Keratinocyte (primary cell): ENCODE measurements around the gene OR2J3. TPM values are rescaled to one million over a fixed set of nuclear protein-coding genes. Genes with fewer than 3 reads are reported as not detected.

Experiments
- DNase-seq: peaks from one replicate; pipeline ENCODE4 v3.0.0-alpha.2; 2011; ENCODE audit warnings: low read depth, missing footprints, low spot score
- FAIRE-seq: peaks from 2 replicates; lab custom pipeline; 2011; peaks lifted over from hg19 to GRCh38; lab: Jason Lieb, UNC
- H2AFZ ChIP-seq: 2 replicates; pipeline ENCODE4 v1.6.0; 2012; ENCODE audit warnings: low read length, control low read depth, inconsistent platforms; ENCODE audit not compliant: control insufficient read depth
- H3K27ac ChIP-seq: 2 replicates; pipeline ENCODE4 v1.5.1; 2011; ENCODE audit warnings: low read length; ENCODE audit not compliant: control insufficient read depth, insufficient read depth
- H3K27me3 ChIP-seq: 3 replicates; pipeline ENCODE4 v1.6.0; 2011; ENCODE audit warnings: low read length; ENCODE audit not compliant: control insufficient read depth, insufficient read depth; ENCODE audit errors: extremely low read depth
- H3K36me3 ChIP-seq, 2 experiments: 2 replicates in 1 of 2; 3 replicates in 1 of 2; pipeline ENCODE4 v1.5.1; 2011; ENCODE audit warnings: low read length in 2 of 2, mild to moderate bottlenecking in 1 of 2; ENCODE audit not compliant: control insufficient read depth in 2 of 2, insufficient read depth in 2 of 2; ENCODE audit errors: extremely low read depth in 1 of 2
- H3K4me1 ChIP-seq: 3 replicates; pipeline ENCODE4 v1.5.1; 2011; ENCODE audit warnings: low read length; ENCODE audit not compliant: control insufficient read depth, insufficient read depth; ENCODE audit errors: extremely low read depth
- H3K4me2 ChIP-seq: 3 replicates; pipeline ENCODE4 v1.6.0; 2011; ENCODE audit warnings: low read depth, low read length; ENCODE audit not compliant: control insufficient read depth, insufficient read depth; ENCODE audit errors: extremely low read depth
- H3K4me3 ChIP-seq, 3 experiments: fragments of 200-600 bp in 1 of 3; sonication (generic) in 1 of 3; 2 replicates in 2 of 3; 3 replicates in 1 of 3; pipeline ENCODE4 v1.5.1; 2011 to 2016; ENCODE audit warnings: low read length in 3 of 3, mild to moderate bottlenecking in 3 of 3, control low read depth in 2 of 3, inconsistent platforms in 1 of 3, low read depth in 1 of 3, mixed read lengths in 1 of 3, mixed run types in 1 of 3, moderate library complexity in 1 of 3; ENCODE audit not compliant: control insufficient read depth in 2 of 3, insufficient read depth in 2 of 3; ENCODE audit errors: extremely low read depth in 1 of 3
- H3K79me2 ChIP-seq: 2 replicates; pipeline ENCODE4 v1.6.0; 2012; ENCODE audit warnings: low read length; ENCODE audit not compliant: control insufficient read depth, insufficient read depth
- H3K9ac ChIP-seq: 3 replicates; pipeline ENCODE4 v1.6.0; 2011; ENCODE audit warnings: low read length; ENCODE audit not compliant: control insufficient read depth, insufficient read depth; ENCODE audit errors: extremely low read depth
- H3K9me1 ChIP-seq: 3 replicates; pipeline ENCODE4 v1.6.0; 2011; ENCODE audit warnings: low read length; ENCODE audit not compliant: control insufficient read depth, insufficient read depth; ENCODE audit errors: extremely low read depth
- H3K9me3 ChIP-seq: 2 replicates; pipeline ENCODE4 v1.5.1; 2012; ENCODE audit warnings: low read depth, low read length; ENCODE audit not compliant: control insufficient read depth
- H4K20me1 ChIP-seq: 3 replicates; pipeline ENCODE4 v1.6.0; 2011; ENCODE audit warnings: low read length; ENCODE audit not compliant: control insufficient read depth, insufficient read depth; ENCODE audit errors: extremely low read depth
- CTCF ChIP-seq, 3 experiments: IDR thresholded peaks in 1 of 3; conservative IDR thresholded peaks in 1 of 3; optimal IDR thresholded peaks in 1 of 3; 2 replicates in 2 of 3; 3 replicates in 1 of 3; pipeline versions ENCODE3 to v1.5.1; 2011; ENCODE audit warnings: low read length in 3 of 3, mild to moderate bottlenecking in 3 of 3, moderate library complexity in 2 of 3, control low read depth in 1 of 3, inconsistent platforms in 1 of 3; ENCODE audit not compliant: insufficient read depth in 2 of 3; ENCODE audit errors: extremely low read depth in 1 of 3
- EZH2 ChIP-seq: IDR thresholded peaks from one replicate; pipeline ENCODE4 v1.6.1; 2012; ENCODE audit warnings: inconsistent platforms, mild to moderate bottlenecking, low read length, moderate library complexity
- dilution Hi-C: fragments of 300-500 bp; cut with MboI; formaldehyde crosslinking; loops from one replicate; pipeline ENCODE4 v1.7.0; 2020; ENCODE audit warnings: low sequenced_read_pairs; ENCODE audit not compliant: extremely low pct_ligation_motif_present
- polyA plus RNA-seq, 5 experiments: library from polyadenylated mRNA; depleted of rRNA in 3 of 5; stranded (reverse) in 3 of 5; stranded (forward) in 1 of 5; unstranded in 1 of 5; fragments of >200 nt; gene quantifications; 1 replicate in 1 of 5; 2 replicates in 3 of 5; 3 replicates in 1 of 5; pipeline versions ENCODE4 v1.2.1 to v1.2.3, GENCODE V29; 2011 to 2012; ENCODE audit warnings: missing spikeins in 2 of 5, low read depth in 1 of 5, low replicate concordance in 1 of 5

Gene OR2J3
- polyA plus RNA-seq, 1 donor (not counting 4 experiments of a cell fraction or from before 2014, with no cell fraction given) = not detected

- Histone ChIP-seq H3K9me3 (no peaks in the 10 kb centered on the region), H3K36me3 (no peaks in the 10 kb centered on the region), H3K27ac (no peak overlapping the region), H2AFZ (no peak overlapping the region), H3K4me3 (no peak overlapping the region), H3K4me1 (no peaks in the 10 kb centered on the region), H3K27me3 (no peaks in the 10 kb centered on the region), H3K4me2 (no peak overlapping the region), H3K79me2 (no peaks in the 10 kb centered on the region), H4K20me1 (no peaks in the 10 kb centered on the region), H3K9ac (no peak overlapping the region), H3K9me1 (no peaks in the 10 kb centered on the region)
- dilution Hi-C loops = no loop called here
- FAIRE-seq (no peak), DNase-seq (no peak)
- TF ChIP-seq CTCF (optimal IDR thresholded peaks at IDR 0.05 in 1 of 3, IDR thresholded peaks at IDR 0.05 in 1 of 3, conservative IDR thresholded peaks at IDR 0.05 in 1 of 3; ENCODE audit: extremely low read depth in 1 of 3, insufficient read depth in 2 of 3, low read length in 3 of 3) = no peak
- TF ChIP-seq EZH2 = no peak
These were observed 21.6 kb downstream of the OR2J3 start for GRCh38 chr6:29129326-29130012.

- H3K27me3 ChIP-seq = no peaks in the 10 kb centered on the region
- H3K27ac ChIP-seq = no peak overlapping the region
- no peaks in the 10 kb centered on the region for H3K79me2 ChIP-seq
- H3K4me1 ChIP-seq = no peaks in the 10 kb centered on the region
- H3K4me2 ChIP-seq = no peak overlapping the region
- H3K36me3 ChIP-seq = no peaks in the 10 kb centered on the region
- no peak overlapping the region for H3K9ac ChIP-seq
- no peak overlapping the region for H2AFZ ChIP-seq
- no peak for DNase-seq
- no peaks in the 10 kb centered on the region for H4K20me1 ChIP-seq
- FAIRE-seq = no peak
- H3K9me3 ChIP-seq = no peaks in the 10 kb centered on the region
- TF ChIP-seq EZH2 (no peak), CTCF (optimal IDR thresholded peaks at IDR 0.05 in 1 of 3, IDR thresholded peaks at IDR 0.05 in 1 of 3, conservative IDR thresholded peaks at IDR 0.05 in 1 of 3; ENCODE audit: extremely low read depth in 1 of 3, insufficient read depth in 2 of 3, low read length in 3 of 3) (no peak)
- no peak overlapping the region for H3K4me3 ChIP-seq
- dilution Hi-C loops = no loop called here
- H3K9me1 ChIP-seq = no peaks in the 10 kb centered on the region
These were observed 22.8 kb downstream of the OR2J3 start for GRCh38 chr6:29130644-29131043.
